CD4-positive, alpha-beta T cell (primary cell): ENCODE measurements around the gene TAF6L. TPM values are rescaled to one million over a fixed set of nuclear protein-coding genes. Genes with fewer than 3 reads are reported as not detected.
A peak's percentile ranks its signal among the peaks of the same experiment; 100 is the strongest.

Experiments
- ATAC-seq: fragments of 200-7000 bp; cut with Tn5 transposase; one replicate; pipeline ENCODE4 v1.10.0; 2022; ENCODE audit warnings: mild to moderate bottlenecking; ENCODE audit not compliant: poor library complexity
- CTCF ChIA-PET: fragments of 350-600 bp; sonication (Branson Sonifier 250); formaldehyde crosslinking; loops from one replicate; lab custom pipeline; 2021; ENCODE audit warnings: antibody characterized with exemption, inconsistent platforms; lab: Charles Lee
- POLR2A ChIA-PET: fragments of 350-600 bp; sonication (Branson Sonifier 250); formaldehyde crosslinking; loops from one replicate; lab custom pipeline; 2021; ENCODE audit warnings: antibody characterized with exemption, inconsistent platforms; lab: Charles Lee
- DNase-seq, 14 experiments: peaks; one replicate each; pipeline ENCODE4 v3.0.0-alpha.2; 2013 to 2020; ENCODE audit warnings: mixed read lengths in 2 of 14
- H3K27ac ChIP-seq, 2 donors: one replicate each; pipeline versions ENCODE4 v1.5.1 to v1.7.0; 2013; ENCODE audit warnings: low read length in 2 of 2, low read depth in 1 of 2, mild to moderate bottlenecking in 1 of 2
- H3K27me3 ChIP-seq, 2 experiments: 1 replicate in 1 of 2; 2 replicates in 1 of 2; pipeline versions ENCODE4 v1.6.1 to v1.7.0; 2013; ENCODE audit warnings: low read length in 2 of 2, control low read depth in 1 of 2, mild to moderate bottlenecking in 1 of 2, moderate library complexity in 1 of 2; ENCODE audit not compliant: insufficient read depth in 2 of 2, control insufficient read depth in 1 of 2
- H3K36me3 ChIP-seq: one replicate; pipeline ENCODE4 v1.6.1; 2013; ENCODE audit warnings: low read length, control low read depth; ENCODE audit not compliant: insufficient read depth
- H3K4me1 ChIP-seq: one replicate; pipeline ENCODE4 v1.6.1; 2013; ENCODE audit warnings: low read length, control low read depth; ENCODE audit not compliant: insufficient read depth
- H3K4me3 ChIP-seq: one replicate; pipeline ENCODE4 v1.5.1; 2013; ENCODE audit warnings: mild to moderate bottlenecking, low read length, moderate library complexity
- H3K9me3 ChIP-seq, 2 experiments: 1 replicate in 1 of 2; 2 replicates in 1 of 2; pipeline versions ENCODE4 v1.6.1 to v1.7.0; 2013; ENCODE audit warnings: low read length in 2 of 2, mild to moderate bottlenecking in 2 of 2, control low read depth in 1 of 2, moderate library complexity in 1 of 2; ENCODE audit not compliant: control insufficient read depth in 1 of 2, insufficient read depth in 1 of 2
- H3K27ac Mint-ChIP-seq: one replicate; pipeline ENCODE4 v1.8.0; 2020; ENCODE audit warnings: mixed read lengths
- H3K27me3 Mint-ChIP-seq: one replicate; pipeline ENCODE4 v1.8.0; 2021; ENCODE audit warnings: mixed read lengths
- H3K36me3 Mint-ChIP-seq: one replicate; pipeline ENCODE4 v1.8.0; 2021; ENCODE audit warnings: low read depth, mixed read lengths
- H3K4me1 Mint-ChIP-seq: one replicate; pipeline ENCODE4 v1.8.0; 2021; ENCODE audit warnings: low read depth, mixed read lengths
- H3K4me3 Mint-ChIP-seq: one replicate; pipeline ENCODE4 v1.8.0; 2020; ENCODE audit warnings: mild to moderate bottlenecking, mixed read lengths
- H3K9me3 Mint-ChIP-seq: one replicate; pipeline ENCODE4 v1.8.0; 2020; ENCODE audit warnings: mixed read lengths
- intact Hi-C, 2 experiments: fragments of 100-400 bp; cut with DNase I in 1 of 2; cut with micrococcal nuclease in 1 of 2; formaldehyde crosslinking; loops; one replicate each; pipeline versions ENCODE4 v1.15.1 to v1.9.0; 2023 to 2025; cut with DNase I, micrococcal nuclease
- total RNA-seq, 174 experiments: library from RNA in 2 of 174; stranded (reverse) in 2 of 174; gene quantifications; one replicate each; pipeline ENCODE4 v1.2.3 and lab custom pipeline; 2021 to 2026
- TF ChIP-seq, protein P1 (sequence below): fragments of 200-600 bp; IDR thresholded peaks from one replicate; pipeline ENCODE4 v1.8.0; 2022; ENCODE audit warnings: antibody characterized with exemption, mild to moderate bottlenecking

The TAF6L gene
- total RNA-seq, 2 experiments from 2014 or later, result 11.5 to 11.8 TPM

GRCh38 chr11:62796281-62796680 lies 25.1 kb downstream of the TAF6L start:
- Mint-ChIP-seq H3K4me1 (peaks cover 20% of the 10 kb centered on the region), H3K9me3 (no peaks in the 10 kb centered on the region), H3K36me3 (peaks cover 89% of the 10 kb centered on the region), H3K27me3 (no peaks in the 10 kb centered on the region), H3K27ac (no peak overlapping the region), H3K4me3 (no peak overlapping the region)
- TF ChIP-seq, protein P1, sequence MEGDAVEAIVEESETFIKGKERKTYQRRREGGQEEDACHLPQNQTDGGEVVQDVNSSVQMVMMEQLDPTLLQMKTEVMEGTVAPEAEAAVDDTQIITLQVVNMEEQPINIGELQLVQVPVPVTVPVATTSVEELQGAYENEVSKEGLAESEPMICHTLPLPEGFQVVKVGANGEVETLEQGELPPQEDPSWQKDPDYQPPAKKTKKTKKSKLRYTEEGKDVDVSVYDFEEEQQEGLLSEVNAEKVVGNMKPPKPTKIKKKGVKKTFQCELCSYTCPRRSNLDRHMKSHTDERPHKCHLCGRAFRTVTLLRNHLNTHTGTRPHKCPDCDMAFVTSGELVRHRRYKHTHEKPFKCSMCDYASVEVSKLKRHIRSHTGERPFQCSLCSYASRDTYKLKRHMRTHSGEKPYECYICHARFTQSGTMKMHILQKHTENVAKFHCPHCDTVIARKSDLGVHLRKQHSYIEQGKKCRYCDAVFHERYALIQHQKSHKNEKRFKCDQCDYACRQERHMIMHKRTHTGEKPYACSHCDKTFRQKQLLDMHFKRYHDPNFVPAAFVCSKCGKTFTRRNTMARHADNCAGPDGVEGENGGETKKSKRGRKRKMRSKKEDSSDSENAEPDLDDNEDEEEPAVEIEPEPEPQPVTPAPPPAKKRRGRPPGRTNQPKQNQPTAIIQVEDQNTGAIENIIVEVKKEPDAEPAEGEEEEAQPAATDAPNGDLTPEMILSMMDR, result no peak
- intact Hi-C loops, result no loop called here
- no peak for DNase-seq
- ATAC-seq, result no peak
- ChIA-PET POLR2A (interaction anchor here (0.6 to 3.0 kb wide), 5 partner anchors 9 to 124 kb away, joined by 3 to 18 read pairs (median 3); partner anchors contain the start of genes LBHD1, NXF1, TMEM179B and WDR74), CTCF (interaction anchor here (1.7 kb wide), 1 partner anchor 10 kb away, joined by 7 read pairs; no protein-coding TSS in a partner anchor)
- Histone ChIP-seq H3K4me3 (no peak overlapping the region), H3K36me3 (peaks cover 91% of the 10 kb centered on the region), H3K9me3 (no peaks in the 10 kb centered on the region), H3K27me3 (no peaks in the 10 kb centered on the region), H3K27ac (no peak overlapping the region), H3K4me1 (peaks cover 19% of the 10 kb centered on the region)

DNA sequence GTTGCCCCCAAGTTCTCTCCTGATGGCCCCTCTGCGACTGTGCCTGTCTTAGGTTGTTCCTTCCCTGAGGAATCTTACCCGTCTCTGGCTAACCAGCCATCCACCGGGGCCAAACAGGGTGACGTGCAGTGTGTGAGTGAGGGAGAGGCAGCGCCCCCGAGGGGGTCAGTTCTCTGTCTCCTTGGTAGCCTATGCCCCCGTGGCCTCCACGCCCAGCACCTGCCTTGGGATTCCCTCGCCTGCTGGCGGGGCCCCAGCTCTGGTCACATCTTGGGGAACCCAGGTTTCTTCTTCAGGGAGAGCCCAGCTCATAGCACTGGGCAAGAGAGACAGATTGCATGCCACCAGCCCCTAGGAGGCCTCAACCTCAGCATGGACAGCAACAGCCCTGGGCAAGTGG lies 28.3 kb downstream of the TAF6L start:
- no peak overlapping the region for H3K27ac Mint-ChIP-seq
- H3K36me3 Mint-ChIP-seq, result peaks cover 98% of the 10 kb centered on the region

DNA sequence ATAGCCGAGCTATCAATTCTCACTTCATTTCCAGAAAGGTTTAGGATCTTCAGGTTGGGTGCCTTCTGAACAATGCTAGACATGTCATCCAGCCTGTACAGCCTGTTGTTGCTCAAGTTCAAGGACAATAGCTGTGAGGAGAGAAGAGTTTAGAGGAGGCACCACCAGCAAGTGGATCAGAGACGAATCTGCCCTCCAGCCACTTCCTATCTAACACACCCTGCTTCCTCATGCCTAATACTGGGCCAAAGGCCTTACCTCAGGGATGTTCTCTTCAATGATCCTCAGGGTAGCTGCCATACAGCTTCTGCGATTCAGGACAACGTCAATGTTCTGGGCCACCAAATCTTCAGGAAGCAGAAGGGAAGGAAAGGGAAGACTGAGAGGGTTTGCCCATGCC lies 29.9 kb downstream of the TAF6L start:
- intact Hi-C loops, result no loop called here
- peaks cover 80% of the 10 kb centered on the region for H3K36me3 ChIP-seq

More for the DNA sequence above, 28.3 kb downstream of the TAF6L start:
- ChIA-PET CTCF (interaction anchor here (0.5 to 1.4 kb wide), 2 partner anchors 17 to 41 kb away, joined by 3 to 4 read pairs; no protein-coding TSS in a partner anchor), POLR2A (interaction anchor here (2.8 to 3.4 kb wide), 2 partner anchors 12 to 41 kb away, joined by 14 to 26 read pairs; partner anchors contain the start of genes TMEM179B and WDR74)
- TF ChIP-seq, protein P1, result no peak
- DNase-seq, result no peak
- ATAC-seq, result no peak
- no peak overlapping the region for H3K4me3 Mint-ChIP-seq
- peaks cover 22% of the 10 kb centered on the region for H3K4me1 Mint-ChIP-seq
- no peak overlapping the region for H3K27ac ChIP-seq
- no peaks in the 10 kb centered on the region for H3K9me3 ChIP-seq
- no peaks in the 10 kb centered on the region for H3K9me3 Mint-ChIP-seq
- H3K4me3 ChIP-seq, result no peak overlapping the region
- H3K36me3 ChIP-seq, result peaks cover 95% of the 10 kb centered on the region
- intact Hi-C loops, result no loop called here
- no peaks in the 10 kb centered on the region for H3K27me3 ChIP-seq
- no peaks in the 10 kb centered on the region for H3K27me3 Mint-ChIP-seq
- H3K4me1 ChIP-seq, result peaks cover 24% of the 10 kb centered on the region

More for the DNA sequence above, 29.9 kb downstream of the TAF6L start:
- Mint-ChIP-seq H3K4me3 (peak overlapping the region; percentile 25), H3K36me3 (peaks cover 94% of the 10 kb centered on the region), H3K9me3 (no peaks in the 10 kb centered on the region), H3K27me3 (no peaks in the 10 kb centered on the region), H3K27ac (no peak overlapping the region), H3K4me1 (peaks cover 36% of the 10 kb centered on the region)
- no peak overlapping the region for H3K27ac ChIP-seq
- H3K4me3 ChIP-seq, result no peak overlapping the region
- H3K27me3 ChIP-seq, result no peaks in the 10 kb centered on the region
- TF ChIP-seq, protein P1, result no peak
- H3K9me3 ChIP-seq, result no peaks in the 10 kb centered on the region
- ATAC-seq (no peak), DNase-seq (no peak)
- POLR2A ChIA-PET, result interaction anchor here (0.9 to 3.4 kb wide), 8 partner anchors 9 to 74 kb away, joined by 3 to 26 read pairs (median 4); partner anchors contain the start of genes HNRNPUL2, TMEM179B, TMEM223 and WDR74
- CTCF ChIA-PET, result interaction anchor here (1.4 to 2.0 kb wide), 2 partner anchors 14 to 39 kb away, joined by 3 to 14 read pairs; partner anchors contain the start of gene TMEM179B
- H3K4me1 ChIP-seq, result peaks cover 31% of the 10 kb centered on the region
